Stimulated activated naive CD8-positive, alpha-beta T cell treated with anti-CD3 and anti-CD28 coated beads, Interleukin-15, Interleukin-2, amounts not matched to agents 100 ng/mL and 50 ng/mL, for 24 hours (primary cell): Measurements from ENCODE around the gene TTC22.

ENCODE experiments used
- H3K27ac Mint-ChIP-seq: one replicate; pipeline ENCODE4 v1.8.0; 2021; ENCODE audit warnings: mild to moderate bottlenecking, mixed read lengths
- H3K27me3 Mint-ChIP-seq: one replicate; pipeline ENCODE4 v1.8.0; 2021; ENCODE audit warnings: mixed read lengths
- H3K36me3 Mint-ChIP-seq: one replicate; pipeline ENCODE4 v1.8.0; 2021; ENCODE audit warnings: low read depth, mixed read lengths
- H3K4me1 Mint-ChIP-seq: one replicate; pipeline ENCODE4 v1.8.0; 2021; ENCODE audit warnings: low read depth, mixed read lengths
- H3K4me3 Mint-ChIP-seq: one replicate; pipeline ENCODE4 v1.8.0; 2021; ENCODE audit warnings: mild to moderate bottlenecking, mixed read lengths
- H3K9me3 Mint-ChIP-seq: one replicate; pipeline ENCODE4 v1.8.0; 2021; ENCODE audit warnings: mixed read lengths

The TTC22 gene

GRCh38 chr1:54816130-54816529 is 15.0 kb upstream of the TTC22 start:
- peaks cover 4% of the 10 kb centered on the region for H3K4me1 Mint-ChIP-seq

GRCh38 chr1:54815086-54815876 is 14.2 kb upstream of the TTC22 start:
- Mint-ChIP-seq H3K27me3 (no peaks in the 10 kb centered on the region), H3K27ac (peak overlapping the region; percentile 46), H3K4me1 (peaks cover 4% of the 10 kb centered on the region), H3K36me3 (no peaks in the 10 kb centered on the region), H3K9me3 (no peaks in the 10 kb centered on the region), H3K4me3 (no peak overlapping the region)

More at GRCh38 chr1:54816130-54816529, 15.0 kb upstream of the TTC22 start:
- H3K27me3 Mint-ChIP-seq, result no peaks in the 10 kb centered on the region
- H3K36me3 Mint-ChIP-seq, result no peaks in the 10 kb centered on the region
- no peak overlapping the region for H3K4me3 Mint-ChIP-seq
- no peak overlapping the region for H3K27ac Mint-ChIP-seq
- no peaks in the 10 kb centered on the region for H3K9me3 Mint-ChIP-seq

GRCh38 chr1:54814571-54814970 is 13.4 kb upstream of the TTC22 start:
- H3K9me3 Mint-ChIP-seq, result no peaks in the 10 kb centered on the region
- peaks cover 4% of the 10 kb centered on the region for H3K4me1 Mint-ChIP-seq
- no peak overlapping the region for H3K4me3 Mint-ChIP-seq
- no peaks in the 10 kb centered on the region for H3K36me3 Mint-ChIP-seq
- no peak overlapping the region for H3K27ac Mint-ChIP-seq
- no peaks in the 10 kb centered on the region for H3K27me3 Mint-ChIP-seq

- Mint-ChIP-seq H3K27me3 (no peaks in the 10 kb centered on the region), H3K4me1 (peaks cover 4% of the 10 kb centered on the region), H3K27ac (no peak overlapping the region), H3K36me3 (no peaks in the 10 kb centered on the region), H3K4me3 (no peak overlapping the region), H3K9me3 (no peaks in the 10 kb centered on the region)
These were observed 13.0 kb upstream of the TTC22 start for GRCh38 chr1:54814126-54814498.

GRCh38 chr1:54813485-54814125 is 12.5 kb upstream of the TTC22 start:
- Mint-ChIP-seq H3K36me3 (no peaks in the 10 kb centered on the region), H3K9me3 (no peaks in the 10 kb centered on the region), H3K4me3 (no peak overlapping the region), H3K27me3 (no peaks in the 10 kb centered on the region), H3K27ac (no peak overlapping the region), H3K4me1 (peaks cover 4% of the 10 kb centered on the region)

- peaks cover 4% of the 10 kb centered on the region for H3K4me1 Mint-ChIP-seq
- H3K9me3 Mint-ChIP-seq, result no peaks in the 10 kb centered on the region
- no peak overlapping the region for H3K27ac Mint-ChIP-seq
- H3K36me3 Mint-ChIP-seq, result no peaks in the 10 kb centered on the region
- H3K27me3 Mint-ChIP-seq, result no peaks in the 10 kb centered on the region
- no peak overlapping the region for H3K4me3 Mint-ChIP-seq
These were observed 11.8 kb upstream of the TTC22 start for GRCh38 chr1:54812801-54813484.

- Mint-ChIP-seq H3K36me3 (no peaks in the 10 kb centered on the region), H3K9me3 (no peaks in the 10 kb centered on the region), H3K4me3 (no peak overlapping the region), H3K4me1 (peaks cover 4% of the 10 kb centered on the region), H3K27ac (no peak overlapping the region), H3K27me3 (no peaks in the 10 kb centered on the region)
These were observed 10.9 kb upstream of the TTC22 start for GRCh38 chr1:54811739-54812655.

- no peaks in the 10 kb centered on the region for H3K27me3 Mint-ChIP-seq
- no peak overlapping the region for H3K27ac Mint-ChIP-seq
- H3K36me3 Mint-ChIP-seq, result no peaks in the 10 kb centered on the region
- no peak overlapping the region for H3K4me3 Mint-ChIP-seq
- peaks cover 4% of the 10 kb centered on the region for H3K4me1 Mint-ChIP-seq
- no peaks in the 10 kb centered on the region for H3K9me3 Mint-ChIP-seq
These were observed 9.9 kb upstream of the TTC22 start for GRCh38 chr1:54811066-54811465.

GRCh38 chr1:54810153-54810942 is 9.2 kb upstream of the TTC22 start:
- Mint-ChIP-seq H3K27me3 (no peaks in the 10 kb centered on the region), H3K9me3 (no peaks in the 10 kb centered on the region), H3K27ac (no peak overlapping the region), H3K4me3 (no peak overlapping the region), H3K4me1 (peaks cover 4% of the 10 kb centered on the region), H3K36me3 (no peaks in the 10 kb centered on the region)

- no peak overlapping the region for H3K27ac Mint-ChIP-seq
- peaks cover 11% of the 10 kb centered on the region for H3K4me1 Mint-ChIP-seq
- H3K4me3 Mint-ChIP-seq, result no peak overlapping the region
- H3K9me3 Mint-ChIP-seq, result no peaks in the 10 kb centered on the region
- H3K36me3 Mint-ChIP-seq, result no peaks in the 10 kb centered on the region
- no peaks in the 10 kb centered on the region for H3K27me3 Mint-ChIP-seq
These were observed 8.5 kb upstream of the TTC22 start for GRCh38 chr1:54809496-54810074.

GRCh38 chr1:54808443-54809207 is 7.5 kb upstream of the TTC22 start:
- no peaks in the 10 kb centered on the region for H3K9me3 Mint-ChIP-seq
- H3K27ac Mint-ChIP-seq, result no peak overlapping the region
- H3K36me3 Mint-ChIP-seq, result no peaks in the 10 kb centered on the region
- H3K27me3 Mint-ChIP-seq, result no peaks in the 10 kb centered on the region
- no peak overlapping the region for H3K4me3 Mint-ChIP-seq
- peaks cover 18% of the 10 kb centered on the region for H3K4me1 Mint-ChIP-seq

- H3K4me1 Mint-ChIP-seq, result peaks cover 14% of the 10 kb centered on the region
- no peak overlapping the region for H3K27ac Mint-ChIP-seq
- H3K4me3 Mint-ChIP-seq, result no peak overlapping the region
- H3K27me3 Mint-ChIP-seq, result no peaks in the 10 kb centered on the region
- no peaks in the 10 kb centered on the region for H3K9me3 Mint-ChIP-seq
- no peaks in the 10 kb centered on the region for H3K36me3 Mint-ChIP-seq
These were observed 6.6 kb upstream of the TTC22 start for GRCh38 chr1:54807756-54808155.

- Mint-ChIP-seq H3K36me3 (no peaks in the 10 kb centered on the region), H3K4me3 (no peak overlapping the region), H3K27ac (no peak overlapping the region), H3K4me1 (peaks cover 14% of the 10 kb centered on the region), H3K9me3 (no peaks in the 10 kb centered on the region), H3K27me3 (no peaks in the 10 kb centered on the region)
These were observed 5.9 kb upstream of the TTC22 start for GRCh38 chr1:54806931-54807611.
